SJSA1 (cell line): ENCODE data around the gene PDILT. TPM values are rescaled to one million over a fixed set of nuclear protein-coding genes. Genes with fewer than 3 reads are reported as not detected.

Source experiments
- DNase-seq, 2 experiments: peaks; one replicate each; pipeline ENCODE4 v3.0.0-alpha.2; 2015 to 2020; ENCODE audit warnings: low spot score in 2 of 2, low read depth in 1 of 2
- H3K27ac ChIP-seq: fragments of 250-450 bp; sonication (Bioruptor Pico); 2 replicates; pipeline ENCODE4 v1.5.1; 2020; ENCODE audit warnings: mild to moderate bottlenecking, moderate library complexity
- H3K27me3 ChIP-seq: fragments of 250-450 bp; sonication (Bioruptor Pico); replicated peaks from 2 replicates; pipeline ENCODE4 v1.5.1; 2020; ENCODE audit warnings: mild to moderate bottlenecking, moderate library complexity
- H3K36me3 ChIP-seq: fragments of 250-450 bp; sonication (Bioruptor Pico); 2 replicates; pipeline ENCODE4 v1.5.1; 2020; ENCODE audit warnings: mild to moderate bottlenecking
- H3K4me1 ChIP-seq: fragments of 250-450 bp; sonication (Bioruptor Pico); replicated peaks from 2 replicates; pipeline ENCODE4 v1.6.1; 2021; ENCODE audit warnings: mild to moderate bottlenecking
- H3K4me3 ChIP-seq: fragments of 250-450 bp; sonication (Bioruptor Pico); 2 replicates; pipeline ENCODE4 v1.5.1; 2020; ENCODE audit warnings: mild to moderate bottlenecking
- H3K9me3 ChIP-seq: fragments of 250-450 bp; sonication (Bioruptor Pico); replicated peaks from 2 replicates; pipeline ENCODE4 v1.5.1; 2020; ENCODE audit warnings: mild to moderate bottlenecking
- total RNA-seq: library from RNA; depleted of rRNA; stranded (reverse); fragments of >200 nt; shearing (Covaris generic); gene quantifications from 2 replicates; pipeline ENCODE4 v1.2.3, GENCODE V29; 2014

Gene PDILT
- total RNA-seq, 1 experiment from 2014 or later: not detected

DNA sequence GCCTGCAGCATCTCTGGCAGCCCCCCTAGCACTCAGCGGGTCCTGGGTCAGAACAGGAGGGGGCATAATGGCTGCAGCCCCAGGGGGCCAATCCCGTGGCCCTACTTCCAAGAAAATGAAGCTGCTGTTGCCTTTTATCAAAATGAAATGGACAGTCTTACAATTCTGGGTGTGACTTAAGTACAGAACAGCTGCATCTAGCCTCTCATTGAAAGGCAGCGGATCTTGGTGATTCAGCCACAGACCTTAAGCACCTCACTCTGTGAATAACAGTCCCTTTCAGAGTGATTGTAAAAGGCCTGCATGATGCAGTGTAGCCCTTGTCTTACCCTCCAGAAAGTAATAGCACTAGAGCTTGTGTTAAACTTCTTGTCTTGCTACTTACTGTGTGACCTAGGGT lies 40.5 kb downstream of the PDILT start:
- DNase-seq: no peak
- Histone ChIP-seq H3K9me3 (no peaks in the 10 kb centered on the region), H3K4me3 (no peak overlapping the region), H3K36me3 (no peaks in the 10 kb centered on the region), H3K27me3 (0 out of 2 replicates have a peak, but pooled peaks cover 2% of the 10 kb centered on the region), H3K4me1 (no peaks in the 10 kb centered on the region), H3K27ac (no peak overlapping the region)

DNA sequence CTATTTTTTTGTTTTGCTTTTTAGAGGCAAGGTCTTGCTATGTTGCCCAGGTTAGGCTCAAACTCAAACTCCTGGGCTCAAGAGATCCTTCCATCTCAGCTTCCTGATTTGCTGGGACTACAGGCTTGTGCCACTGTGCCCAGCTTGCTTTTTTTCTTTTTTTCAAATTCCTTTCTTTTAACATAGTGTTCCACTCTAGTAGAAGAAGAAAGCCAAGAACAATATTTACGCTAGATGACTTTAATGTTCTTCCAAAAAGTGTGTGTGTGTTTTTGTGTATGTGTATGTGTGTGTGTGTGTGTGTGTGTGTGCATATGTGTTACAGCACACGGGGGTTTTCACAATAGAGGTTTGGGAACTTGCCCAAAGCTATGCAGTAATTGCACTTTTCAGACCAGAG lies 41.3 kb downstream of the PDILT start:
- Histone ChIP-seq H3K36me3 (no peaks in the 10 kb centered on the region), H3K4me1 (no peaks in the 10 kb centered on the region), H3K9me3 (no peaks in the 10 kb centered on the region), H3K27ac (no peak overlapping the region), H3K4me3 (no peak overlapping the region), H3K27me3 (0 out of 2 replicates have a peak, but pooled peaks cover 2% of the 10 kb centered on the region)
- DNase-seq: no peak

DNA sequence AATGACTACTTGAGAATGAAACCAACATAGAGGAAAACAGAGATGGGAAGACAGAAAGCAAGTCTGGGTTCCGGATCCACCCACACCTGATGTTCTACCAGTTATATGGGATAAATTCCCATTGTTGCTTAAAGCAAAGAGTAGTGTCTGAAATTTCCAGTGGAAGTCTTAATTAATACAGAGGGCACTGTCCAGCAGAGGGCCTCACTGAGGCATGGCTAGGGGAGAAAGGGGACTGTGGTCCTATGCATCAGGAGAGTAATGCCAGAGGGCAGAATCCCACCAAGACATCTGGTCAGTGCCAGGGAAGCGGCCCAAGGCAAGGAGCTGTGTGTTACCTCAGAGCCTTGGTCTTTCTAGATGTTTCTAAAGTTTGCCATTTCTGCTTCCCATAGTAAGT lies 44.5 kb downstream of the PDILT start:
- Histone ChIP-seq H3K4me3 (no peak overlapping the region), H3K4me1 (no peaks in the 10 kb centered on the region), H3K27me3 (0 out of 2 replicates have a peak, but pooled peaks cover 5% of the 10 kb centered on the region), H3K36me3 (no peaks in the 10 kb centered on the region), H3K27ac (no peak overlapping the region), H3K9me3 (no peaks in the 10 kb centered on the region)
- no peak for DNase-seq

DNA sequence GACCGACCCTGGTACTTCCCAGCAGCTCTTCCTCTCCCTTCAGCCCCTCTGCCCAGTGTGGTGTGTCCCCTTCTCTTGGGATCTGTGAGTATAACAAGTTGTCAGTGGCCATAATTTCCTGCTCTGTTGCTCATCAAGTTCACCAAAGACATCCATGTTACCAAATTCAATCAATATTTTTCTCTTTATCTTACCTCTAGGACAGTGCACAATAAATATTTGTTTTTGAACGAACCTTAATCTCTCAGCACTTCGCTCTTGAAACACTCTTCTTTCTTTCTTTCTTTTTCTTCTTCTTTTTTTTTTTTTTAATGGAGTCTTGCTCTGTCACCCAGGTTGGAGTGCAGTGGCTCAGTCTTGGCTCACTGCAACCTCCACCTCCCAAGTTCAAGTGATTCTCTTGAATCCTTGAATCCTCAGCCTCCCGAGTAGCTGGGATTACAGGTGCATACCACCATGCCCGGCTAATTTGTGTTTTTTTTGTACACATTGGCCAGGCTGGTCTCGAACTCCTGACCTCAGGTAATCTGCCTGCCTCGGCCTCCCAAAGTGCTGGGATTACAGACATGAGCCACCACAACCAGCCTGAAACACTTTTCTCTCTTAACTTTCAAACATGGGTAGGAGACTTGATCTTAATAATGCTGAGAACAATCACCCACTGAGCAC lies 49.3 kb downstream of the PDILT start:
- H3K36me3 ChIP-seq: no peaks in the 10 kb centered on the region
- no peaks in the 10 kb centered on the region for H3K9me3 ChIP-seq
- no peak overlapping the region for H3K27ac ChIP-seq
- no peaks in the 10 kb centered on the region for H3K4me1 ChIP-seq
- H3K27me3 ChIP-seq: 0 out of 2 replicates have a peak, but pooled peaks cover 8% of the 10 kb centered on the region
- DNase-seq: no peak
- no peak overlapping the region for H3K4me3 ChIP-seq

DNA sequence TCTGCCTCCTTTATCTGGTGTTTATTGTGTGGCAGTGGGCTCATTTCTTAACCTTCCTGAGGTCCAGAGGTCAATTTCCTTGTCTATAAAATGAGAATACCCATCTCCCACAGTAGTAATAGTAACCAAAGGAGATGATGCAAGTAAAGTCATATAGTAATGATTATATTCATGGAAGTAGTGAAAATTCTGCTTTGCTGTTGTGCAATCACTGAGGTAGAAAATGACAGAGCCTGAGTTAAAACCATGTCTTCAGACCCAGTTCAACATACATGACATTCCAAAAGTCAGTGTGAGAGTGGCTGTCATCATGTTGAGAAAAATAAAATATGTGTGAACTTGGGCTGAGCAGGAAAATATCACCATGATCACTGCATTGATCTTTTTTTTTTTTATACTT lies 51.2 kb downstream of the PDILT start:
- Histone ChIP-seq H3K9me3 (no peaks in the 10 kb centered on the region), H3K36me3 (no peaks in the 10 kb centered on the region), H3K27me3 (0 out of 2 replicates have a peak, but pooled peaks cover 8% of the 10 kb centered on the region), H3K4me1 (no peaks in the 10 kb centered on the region), H3K27ac (no peak overlapping the region), H3K4me3 (no peak overlapping the region)
- no peak for DNase-seq

DNA sequence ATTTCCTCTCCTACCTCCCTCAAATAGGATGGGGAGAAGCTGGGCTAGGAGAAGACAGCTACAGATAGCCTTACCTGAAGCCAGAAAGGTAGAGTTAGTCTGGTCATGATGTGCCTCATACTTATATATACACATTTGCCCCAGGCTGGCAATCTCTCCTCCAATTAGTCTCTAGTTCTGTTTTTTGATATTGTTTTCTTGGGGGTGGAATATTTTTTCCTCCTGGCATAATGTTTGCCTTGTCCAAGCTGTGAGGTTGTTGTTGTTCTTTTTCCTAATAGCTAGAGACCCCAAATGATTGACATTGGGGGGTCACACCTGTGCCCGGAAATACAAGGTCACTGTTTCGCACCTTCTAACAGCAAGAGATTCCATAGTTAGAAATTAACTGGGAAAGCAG lies 51.9 kb downstream of the PDILT start, which contains the start of gene UMOD:
Gene UMOD, minus strand, starts transcription at position 101 of the 400 bp plus-strand sequence. CDS start 1,978 bp downstream, outside the sequence.
- Histone ChIP-seq H3K27me3 (0 out of 2 replicates have a peak, but pooled peaks cover 8% of the 10 kb centered on the region), H3K4me3 (no peak within 1 kb of the TSS), H3K4me1 (no peaks in the 10 kb centered on the region), H3K27ac (no peak within 1 kb of the TSS), H3K9me3 (no peaks in the 10 kb centered on the region), H3K36me3 (no peaks in the 10 kb centered on the region)
- DNase-seq: no peak

DNA sequence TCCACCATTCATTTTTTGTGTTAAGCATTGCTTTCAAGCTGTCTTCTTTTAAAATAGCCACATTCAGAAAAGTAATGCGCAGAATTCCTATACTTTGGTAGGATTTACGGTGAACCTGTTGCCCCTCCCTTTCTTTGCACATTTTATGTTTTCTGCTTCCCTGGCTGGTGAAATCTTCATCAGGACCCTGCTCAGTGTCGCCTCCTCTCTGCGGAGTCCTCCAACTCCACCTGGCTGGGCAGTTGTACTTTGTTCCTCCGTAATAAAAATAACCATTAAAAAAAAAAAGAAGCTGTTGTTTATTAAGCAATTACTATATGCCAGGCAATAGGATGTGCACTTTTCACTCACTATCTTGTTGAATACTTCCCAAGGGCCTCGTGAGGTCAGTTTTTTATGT lies 54.9 kb downstream of the PDILT start:
- DNase-seq: no peak
- Histone ChIP-seq H3K9me3 (no peaks in the 10 kb centered on the region), H3K27me3 (0 out of 2 replicates have a peak, but pooled peaks cover 5% of the 10 kb centered on the region), H3K4me1 (no peaks in the 10 kb centered on the region), H3K27ac (no peak overlapping the region), H3K4me3 (no peak overlapping the region), H3K36me3 (no peaks in the 10 kb centered on the region)

DNA sequence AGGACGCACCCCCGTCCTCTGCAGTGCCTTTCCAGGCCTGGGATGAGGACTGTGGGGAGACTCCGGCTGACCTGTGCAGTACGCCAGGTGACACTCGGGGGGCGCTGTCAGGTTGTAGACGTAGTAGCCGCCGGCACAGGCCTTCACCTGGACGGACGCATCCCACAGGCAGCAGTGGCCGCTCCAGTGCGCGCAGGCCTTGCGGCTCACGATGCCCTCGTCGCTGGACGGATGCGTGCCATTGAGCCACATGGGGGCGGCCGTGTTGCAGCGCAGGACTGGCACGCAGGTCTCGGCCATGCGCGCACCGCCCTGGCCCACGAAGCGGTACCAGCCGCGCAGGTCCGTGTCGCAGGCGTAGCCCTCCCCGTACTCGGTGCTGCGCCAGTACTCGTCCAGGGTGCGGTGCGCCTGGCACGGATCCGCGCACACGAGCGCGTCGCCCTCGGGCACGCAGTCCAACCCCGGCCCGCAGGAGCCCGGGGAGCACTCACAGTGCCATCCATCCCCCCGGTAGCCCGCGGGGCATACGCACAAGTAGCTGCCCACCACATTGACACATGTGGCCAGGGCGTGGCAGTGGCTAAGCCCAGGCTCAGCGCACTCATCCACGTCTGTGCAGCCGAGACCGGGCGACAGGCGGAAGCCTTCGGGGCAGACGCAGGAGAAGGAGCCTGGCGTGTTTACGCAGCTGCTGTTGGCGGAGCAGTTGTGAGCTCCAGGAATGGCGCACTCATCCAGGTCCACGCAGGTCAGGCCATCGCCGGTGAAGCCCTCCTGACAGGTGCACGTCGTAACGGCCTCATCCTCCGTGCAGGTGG lies 56.0 kb downstream of the PDILT start:
- H3K36me3 ChIP-seq: no peaks in the 10 kb centered on the region
- no peak overlapping the region for H3K4me3 ChIP-seq
- H3K9me3 ChIP-seq: no peaks in the 10 kb centered on the region
- H3K27ac ChIP-seq: no peak overlapping the region
- H3K4me1 ChIP-seq: no peaks in the 10 kb centered on the region
- 0 out of 2 replicates have a peak, but pooled peaks cover 5% of the 10 kb centered on the region for H3K27me3 ChIP-seq
- no peak for DNase-seq

DNA sequence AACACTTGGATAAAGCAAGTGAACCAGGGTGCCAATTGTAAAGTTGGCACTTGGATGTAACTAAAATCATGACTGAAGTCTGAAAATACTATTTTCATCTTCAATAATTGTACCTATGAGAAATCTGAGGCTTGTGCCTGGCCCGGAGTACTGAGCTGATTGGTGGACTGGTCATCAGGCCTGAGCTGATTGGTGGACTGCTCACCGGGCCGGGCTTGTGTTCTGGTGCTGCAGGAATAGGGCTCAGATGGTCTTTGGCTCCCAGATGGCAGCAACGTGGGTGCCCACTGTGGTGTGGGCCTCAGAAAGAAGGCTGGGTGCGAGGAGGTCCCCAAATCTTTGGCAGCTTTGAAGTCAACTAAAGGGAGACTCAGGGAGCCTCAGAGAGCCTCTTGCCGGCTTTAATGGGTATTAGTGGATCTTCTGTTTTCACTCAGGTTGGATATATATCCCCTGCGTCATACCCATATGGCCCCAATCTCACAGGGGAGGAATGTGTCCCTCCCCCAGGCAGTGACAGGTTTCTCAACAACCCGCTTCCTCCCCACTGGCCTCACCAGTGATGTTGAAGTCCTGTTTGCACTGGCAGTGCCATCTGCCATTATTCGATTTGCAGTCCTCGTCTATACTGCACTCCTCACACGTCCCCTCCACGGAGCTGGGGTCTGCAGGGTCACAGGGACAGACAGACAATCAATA lies 56.7 kb downstream of the PDILT start:
- Histone ChIP-seq H3K27me3 (0 out of 2 replicates have a peak, but pooled peaks cover 5% of the 10 kb centered on the region), H3K4me3 (no peak overlapping the region)

DNA sequence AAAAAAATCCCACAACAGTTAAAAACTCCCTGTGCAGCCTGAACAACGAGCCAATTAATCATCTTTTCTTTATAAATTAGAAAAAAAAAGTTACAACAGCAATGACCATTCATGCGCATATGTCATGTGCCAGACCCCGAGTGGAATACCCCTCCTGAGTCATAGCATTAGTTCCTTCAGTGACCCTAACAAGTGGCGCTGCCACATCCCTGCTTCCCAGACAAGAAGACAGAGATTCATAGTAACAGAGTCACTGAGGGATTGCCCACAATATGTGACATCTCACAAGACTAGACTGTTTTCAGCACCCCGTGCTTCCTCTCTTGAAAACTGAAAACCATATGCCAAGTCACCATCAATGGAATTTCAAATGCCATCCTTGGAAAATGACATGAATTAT lies 59.9 kb downstream of the PDILT start:
- Histone ChIP-seq H3K9me3 (no peaks in the 10 kb centered on the region), H3K4me1 (no peaks in the 10 kb centered on the region), H3K27ac (no peak overlapping the region), H3K36me3 (no peaks in the 10 kb centered on the region), H3K4me3 (no peak overlapping the region), H3K27me3 (no peaks in the 10 kb centered on the region)
- no peak for DNase-seq

More for the DNA sequence above, 56.7 kb downstream of the PDILT start:
- DNase-seq: no peak
- Histone ChIP-seq H3K9me3 (no peaks in the 10 kb centered on the region), H3K4me1 (no peaks in the 10 kb centered on the region), H3K36me3 (no peaks in the 10 kb centered on the region), H3K27ac (no peak overlapping the region)

DNA sequence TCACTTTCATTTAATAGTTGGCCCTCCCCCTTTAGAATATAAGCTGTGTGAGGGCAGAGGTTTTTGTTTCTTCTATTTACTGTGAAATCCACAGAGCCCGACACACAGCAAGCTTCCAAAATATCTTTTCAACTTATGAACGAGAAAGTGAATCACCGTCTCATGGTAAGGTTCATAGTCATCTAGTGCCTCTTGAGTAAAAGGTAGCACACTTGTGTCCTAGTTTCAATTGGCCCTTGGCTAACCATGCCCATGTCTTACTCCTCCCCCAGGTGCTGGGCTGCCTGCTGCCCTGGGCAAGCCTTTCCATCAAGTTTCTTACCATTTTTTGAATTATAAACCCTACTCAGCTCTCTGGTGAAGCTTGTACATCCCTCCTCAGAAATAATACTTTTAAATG lies 64.8 kb downstream of the PDILT start:
- Histone ChIP-seq H3K9me3 (no peaks in the 10 kb centered on the region), H3K4me3 (no peak overlapping the region), H3K27me3 (peaks cover 3% of the 10 kb centered on the region; the same call in 1 of the 2 replicates), H3K4me1 (no peaks in the 10 kb centered on the region), H3K36me3 (no peaks in the 10 kb centered on the region), H3K27ac (no peak overlapping the region)
- DNase-seq: no peak

DNA sequence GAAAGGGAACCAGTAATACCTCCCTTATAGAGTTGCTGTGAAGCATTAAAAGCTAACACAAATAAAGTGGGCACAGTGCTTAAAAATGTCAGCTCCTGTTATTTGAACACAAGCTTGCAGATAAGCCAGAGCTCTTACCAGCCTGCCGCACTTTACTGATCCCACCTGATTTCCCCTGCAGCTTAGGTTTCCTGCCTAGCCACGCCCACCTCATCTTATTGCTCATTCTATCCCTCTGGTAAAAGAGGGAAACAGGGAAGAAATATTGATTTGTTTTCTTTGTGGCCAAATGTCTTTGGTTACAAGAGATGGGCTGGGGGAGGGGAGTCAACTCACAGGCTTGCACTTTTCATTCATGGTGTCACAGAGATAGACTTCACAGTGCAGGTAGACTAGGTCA lies 67.6 kb downstream of the PDILT start:
- Histone ChIP-seq H3K27me3 (peaks cover 3% of the 10 kb centered on the region; the same call in 1 of the 2 replicates), H3K4me3 (no peak overlapping the region), H3K9me3 (no peaks in the 10 kb centered on the region), H3K27ac (no peak overlapping the region), H3K4me1 (no peaks in the 10 kb centered on the region), H3K36me3 (no peaks in the 10 kb centered on the region)
- no peak for DNase-seq

DNA sequence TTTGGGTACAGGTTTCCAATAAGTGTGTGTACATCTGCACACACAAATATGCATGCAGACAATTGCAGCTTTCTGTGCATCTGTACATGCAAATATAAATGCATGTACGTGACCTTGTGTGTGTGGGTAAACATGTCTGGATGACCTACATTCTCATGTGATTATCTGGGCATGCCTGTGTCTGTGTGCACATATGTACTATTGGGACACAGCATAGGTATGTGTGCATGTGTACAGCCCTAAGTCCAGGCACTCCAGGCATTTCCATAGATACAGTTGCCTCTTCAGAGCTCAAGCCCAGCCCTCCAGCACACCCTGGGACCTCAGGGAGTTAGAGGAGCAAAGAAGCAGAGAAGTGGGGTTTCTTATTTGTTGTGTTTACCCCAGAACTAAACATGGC lies 70.1 kb downstream of the PDILT start:
- no peak overlapping the region for H3K27ac ChIP-seq
- H3K36me3 ChIP-seq: no peaks in the 10 kb centered on the region
- H3K4me1 ChIP-seq: no peaks in the 10 kb centered on the region
- H3K9me3 ChIP-seq: no peaks in the 10 kb centered on the region
- no peak for DNase-seq
- peaks cover 2% of the 10 kb centered on the region; the same call in 1 of the 2 replicates for H3K27me3 ChIP-seq
- H3K4me3 ChIP-seq: no peak overlapping the region
